MM.1S (cell line): Measurements from ENCODE around the gene SCGB1C2.
"Not testable (repeated sequence)": the region's sequence is repeated elsewhere in the genome, so short reads cannot be mapped to it uniquely, and the experiment has no call there.

ENCODE experiments used
- CTCF ChIP-seq: fragments of 300-600 bp; sonication (generic); IDR thresholded peaks from 2 replicates; pipeline ENCODE4 v1.5.1; 2016; ENCODE audit warnings: antibody characterized with exemption, low read length, mixed read lengths
- EZH2 ChIP-seq: fragments of 300-600 bp; sonication (generic); optimal IDR thresholded peaks from 2 replicates; pipeline ENCODE3; 2017; ENCODE audit warnings: low read depth, mild to moderate bottlenecking, antibody characterized with exemption, low read length, mixed read lengths
- EZH2phosphoT487 ChIP-seq: fragments of 300-600 bp; sonication (generic); IDR thresholded peaks from 2 replicates; pipeline ENCODE4 v1.6.1; 2018; ENCODE audit warnings: antibody characterized with exemption, low read length

GRCh38 chr17:134332-134785 lies 3.0 kb upstream of the SCGB1C2 start:
- peak; percentile 35 for TF ChIP-seq CTCF
- not testable (repeated sequence) for TF ChIP-seq EZH2phosphoT487, EZH2
